Right lung (tissue), 5 donors: ENCODE measurements around the gene OAT. TPM values are rescaled to one million over a fixed set of nuclear protein-coding genes. Genes with fewer than 3 reads are reported as not detected.

Experiments
- DNase-seq, 2 donors: peaks; one replicate each; pipeline ENCODE4 v3.0.0-alpha.2; 2013
- polyA plus RNA-seq, 5 donors: library from polyadenylated mRNA; unstranded; fragments of 120-200 nt; gene quantifications; one replicate each; pipeline versions ENCODE4 v1.2.1 to v1.2.3, GENCODE V29; 2013; ENCODE audit warnings: inconsistent platforms in 1 of 5, low replicate concordance in 1 of 5; ENCODE audit not compliant: insufficient read length in 5 of 5, insufficient read depth in 1 of 5

OAT gene
- polyA plus RNA-seq, 5 donors = 81.5 to 112 (median 90.3) TPM

DNA sequence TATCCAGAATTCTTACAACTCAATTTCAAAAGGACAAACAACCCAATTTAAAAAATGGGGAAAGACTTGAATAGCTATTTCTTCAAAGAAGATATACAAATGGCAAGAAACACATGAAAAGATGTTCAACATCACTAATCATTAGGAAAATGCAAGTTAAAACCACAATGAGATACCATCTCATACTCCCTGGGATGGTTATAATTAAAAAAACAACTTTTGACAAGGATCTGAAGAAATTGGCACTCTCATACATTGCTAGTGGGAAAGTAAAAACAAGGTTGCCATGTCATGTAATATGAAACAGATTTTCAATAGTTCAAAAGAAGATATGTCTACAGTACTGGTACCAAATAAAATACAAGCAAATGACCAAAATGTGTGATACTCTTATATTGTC, 9.0 kb downstream of the OAT start:
- no peak for DNase-seq

DNA sequence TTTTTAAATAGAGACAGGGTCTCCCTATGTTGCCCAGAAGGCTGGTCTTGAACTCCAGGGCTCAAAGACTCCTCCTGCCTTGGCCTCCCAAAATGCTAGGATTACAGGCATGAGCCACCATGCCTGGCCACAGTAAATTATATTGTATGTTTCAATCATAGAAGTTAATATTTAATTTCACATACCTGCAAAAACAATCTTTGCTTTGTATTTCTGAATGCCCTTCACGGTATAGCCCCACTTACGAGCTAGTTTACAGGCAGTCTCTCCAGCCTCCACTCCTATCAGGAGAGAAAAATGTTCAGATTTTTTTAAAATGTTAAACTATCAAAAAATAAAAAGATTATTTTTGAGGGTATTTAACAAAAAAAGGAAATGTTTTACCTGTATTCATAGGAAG, 10.4 kb downstream of the OAT start:
- no peak for DNase-seq

DNA sequence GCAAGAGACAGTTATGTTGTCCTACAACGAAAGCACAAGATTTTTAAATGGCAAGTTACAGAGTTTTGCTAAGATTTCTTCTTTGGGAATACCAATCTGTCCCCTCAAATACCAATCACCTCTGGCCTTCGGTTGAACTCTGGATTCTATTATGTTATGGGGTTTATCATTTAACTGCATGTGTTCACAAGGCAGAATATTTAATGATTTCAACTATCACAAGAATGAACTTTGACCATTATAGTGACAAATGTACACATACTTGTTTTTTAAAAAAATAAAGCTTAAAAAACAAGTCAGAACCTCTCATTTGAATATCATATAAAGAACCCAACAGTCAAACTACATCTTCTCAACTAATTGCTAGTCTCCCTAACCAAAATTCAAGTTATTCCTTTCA, 11.3 kb downstream of the OAT start:
- no peak for DNase-seq

DNA sequence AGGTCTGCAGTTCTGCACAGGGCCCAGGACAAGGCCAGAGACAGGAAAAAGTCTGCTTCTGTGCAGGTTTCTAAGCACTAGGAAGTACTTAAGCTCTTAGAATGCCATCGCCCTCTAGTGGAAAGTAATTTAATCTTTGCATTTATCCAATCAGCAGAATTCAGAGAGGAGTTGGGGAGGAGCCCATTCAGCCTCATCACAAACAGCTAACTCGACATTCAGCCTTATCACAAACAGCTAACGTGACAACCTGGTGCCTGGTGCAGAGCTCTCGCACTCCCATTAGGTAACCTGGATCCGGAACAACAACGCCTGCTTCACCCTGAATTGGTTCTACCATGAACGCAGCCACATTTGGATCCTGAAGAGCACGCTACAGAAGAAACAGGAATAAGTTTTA, 15.2 kb downstream of the OAT start:
- DNase-seq = peak in 1 of 2 donors; percentile 64

DNA sequence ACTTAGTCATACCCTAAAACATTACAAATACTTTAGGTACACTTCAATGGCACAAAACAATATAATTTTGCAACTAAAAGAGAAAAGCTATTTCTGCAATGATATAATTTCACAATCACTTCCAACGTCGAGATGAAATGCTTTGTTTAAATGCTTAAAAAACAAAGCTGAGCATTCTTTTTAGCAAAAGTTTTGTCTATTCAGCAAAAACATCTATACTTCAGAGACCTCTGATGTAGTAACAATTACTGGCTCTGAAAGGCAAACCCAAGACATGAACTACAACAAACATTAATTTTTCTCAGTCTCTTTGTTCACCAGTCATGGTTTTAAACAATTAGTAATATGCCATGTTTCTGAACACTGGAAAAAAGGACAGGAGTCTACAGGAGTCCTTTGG, 16.4 kb downstream of the OAT start:
- DNase-seq = no peak

DNA sequence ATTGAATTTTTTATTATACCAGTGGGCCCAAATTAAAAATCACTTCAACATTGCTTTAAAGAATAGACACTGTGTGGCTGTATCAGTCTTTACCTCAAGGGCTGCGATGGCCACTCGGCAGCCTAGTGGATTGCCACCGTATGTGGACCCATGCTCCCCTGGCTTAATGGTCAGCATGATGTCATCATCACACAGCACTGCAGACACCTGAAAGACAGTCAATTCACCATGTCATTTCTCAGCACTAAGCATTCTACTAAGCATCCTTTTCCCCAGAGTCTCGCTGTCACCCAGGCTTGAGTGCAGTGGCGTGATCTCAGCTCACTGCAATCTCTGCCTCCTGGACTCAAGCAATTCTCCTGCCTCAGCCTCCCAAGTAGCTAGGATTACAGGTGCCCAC, 17.1 kb downstream of the OAT start:
- no peak for DNase-seq

DNA sequence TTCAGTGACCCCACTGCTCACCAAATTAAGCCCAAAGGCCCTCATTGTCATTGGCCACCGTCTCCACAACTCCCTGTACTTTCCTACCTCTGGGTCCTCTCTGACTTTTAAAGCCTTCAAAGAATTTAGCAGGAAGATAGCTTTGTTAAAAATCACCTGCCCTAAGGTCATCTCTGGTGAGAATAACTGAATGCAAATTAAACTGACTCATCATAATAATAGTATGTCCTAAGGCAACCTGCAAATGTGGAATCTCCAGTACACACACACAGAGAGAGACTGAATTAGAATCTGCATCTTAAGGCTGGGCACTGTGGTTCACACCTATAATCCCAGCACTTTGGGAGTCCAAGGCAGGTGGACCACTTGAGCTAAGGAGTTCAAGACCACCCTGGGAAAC, 24.1 kb downstream of the OAT start:
- no peak for DNase-seq

DNA sequence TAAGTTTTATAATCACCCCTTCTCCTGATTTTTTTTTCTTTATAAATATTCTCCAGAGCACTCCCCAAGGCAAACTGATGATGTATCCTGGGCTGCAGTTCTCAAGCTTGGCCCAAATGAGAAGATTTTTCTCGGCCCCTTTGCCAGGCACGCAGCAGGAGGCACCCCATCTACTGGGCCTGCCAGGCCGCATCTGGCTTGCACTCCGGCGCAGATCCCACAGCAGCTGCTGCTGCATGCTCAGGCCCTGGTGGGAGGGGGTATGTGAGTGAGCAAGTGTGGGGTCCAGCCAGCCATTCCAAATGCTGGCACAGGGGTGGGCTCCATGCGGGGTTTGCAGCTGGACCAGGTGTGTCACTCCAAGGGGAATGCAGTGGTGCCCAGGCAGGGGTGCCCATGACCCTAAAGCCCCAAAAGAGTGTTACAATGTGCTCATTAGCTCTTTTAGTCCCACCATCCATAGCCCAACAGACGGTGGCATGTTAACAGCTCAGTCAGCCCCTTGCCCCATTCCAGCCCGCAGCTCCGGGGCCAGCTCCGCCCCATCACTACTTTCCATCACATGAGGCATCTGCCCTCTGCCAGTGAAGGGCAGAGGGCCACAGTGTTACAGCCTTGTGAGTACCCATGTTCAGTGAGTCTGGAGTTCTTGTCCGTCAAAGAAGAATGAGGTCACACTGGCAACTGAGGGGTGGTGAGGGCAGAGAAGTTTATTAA, 25.9 kb downstream of the OAT start:
- DNase-seq = no peak

DNA sequence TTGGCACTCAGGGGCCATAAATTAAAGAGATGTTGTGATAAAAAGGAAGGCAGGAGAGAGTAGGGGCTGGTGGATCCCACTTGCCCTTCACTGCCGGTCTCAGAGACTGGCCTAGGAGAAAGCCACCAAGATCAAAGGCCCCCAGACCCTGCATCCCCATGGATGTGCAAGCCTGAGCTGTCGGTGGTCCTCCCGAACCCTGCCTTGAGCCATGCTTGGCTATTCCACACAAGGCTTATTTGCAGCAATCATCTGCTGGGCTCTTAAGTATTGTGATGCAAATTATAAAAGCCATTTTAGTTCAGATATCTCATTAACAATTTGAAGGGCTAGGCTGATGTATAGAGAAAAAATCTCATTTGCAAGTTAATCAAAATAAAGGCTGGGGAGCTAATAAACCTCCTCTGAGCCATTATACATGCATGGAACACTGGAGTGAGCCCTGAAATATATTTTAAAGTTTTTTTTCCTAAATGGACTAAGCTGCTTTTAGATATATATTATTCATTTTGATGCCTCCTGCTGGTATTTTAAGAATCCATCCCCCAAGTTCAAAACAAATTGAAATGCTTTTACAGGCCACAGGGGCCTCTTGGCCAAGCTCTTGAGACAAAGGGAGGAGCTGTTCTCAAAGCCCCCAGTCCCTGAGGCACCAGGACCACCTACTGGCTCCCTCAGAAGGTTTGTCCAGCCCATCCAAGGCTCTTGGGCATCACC, 28.1 kb downstream of the OAT start:
- DNase-seq = no peak

DNA sequence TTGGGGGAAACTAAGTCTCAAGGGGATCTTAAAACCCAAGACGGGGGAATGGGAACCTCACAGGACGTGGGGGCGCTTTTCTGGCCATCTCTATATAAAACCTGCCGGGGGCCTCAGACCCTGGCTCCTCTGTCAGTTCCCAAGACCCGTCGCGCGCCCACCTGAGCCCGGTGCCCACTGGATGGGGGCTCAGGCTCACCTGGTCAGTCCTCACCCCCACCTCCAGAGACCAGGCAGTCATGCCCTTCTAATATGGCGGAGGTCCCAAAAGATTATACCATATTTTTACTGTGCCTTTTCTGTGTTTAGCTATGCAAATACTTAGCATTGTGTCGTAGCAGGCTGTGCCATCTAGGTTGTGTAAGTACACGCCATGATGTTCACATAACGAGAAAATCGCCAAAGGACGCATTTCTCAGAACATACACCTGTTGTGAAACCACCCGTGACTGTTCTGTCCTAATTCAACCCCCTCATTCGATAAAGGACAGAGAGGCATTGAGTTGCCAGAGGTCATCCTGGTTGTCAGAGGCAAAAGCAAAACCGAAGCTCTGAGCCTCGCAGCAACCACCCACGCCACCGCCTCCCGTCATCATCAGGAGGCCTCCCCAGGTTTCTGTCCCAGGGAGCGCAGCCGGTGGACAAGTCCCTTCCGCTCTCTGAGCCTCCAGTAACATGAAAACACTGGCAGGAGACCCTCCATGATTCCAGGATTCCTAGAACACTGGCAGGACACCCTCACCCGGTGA, 28.9 kb downstream of the OAT start:
- DNase-seq = no peak

DNA sequence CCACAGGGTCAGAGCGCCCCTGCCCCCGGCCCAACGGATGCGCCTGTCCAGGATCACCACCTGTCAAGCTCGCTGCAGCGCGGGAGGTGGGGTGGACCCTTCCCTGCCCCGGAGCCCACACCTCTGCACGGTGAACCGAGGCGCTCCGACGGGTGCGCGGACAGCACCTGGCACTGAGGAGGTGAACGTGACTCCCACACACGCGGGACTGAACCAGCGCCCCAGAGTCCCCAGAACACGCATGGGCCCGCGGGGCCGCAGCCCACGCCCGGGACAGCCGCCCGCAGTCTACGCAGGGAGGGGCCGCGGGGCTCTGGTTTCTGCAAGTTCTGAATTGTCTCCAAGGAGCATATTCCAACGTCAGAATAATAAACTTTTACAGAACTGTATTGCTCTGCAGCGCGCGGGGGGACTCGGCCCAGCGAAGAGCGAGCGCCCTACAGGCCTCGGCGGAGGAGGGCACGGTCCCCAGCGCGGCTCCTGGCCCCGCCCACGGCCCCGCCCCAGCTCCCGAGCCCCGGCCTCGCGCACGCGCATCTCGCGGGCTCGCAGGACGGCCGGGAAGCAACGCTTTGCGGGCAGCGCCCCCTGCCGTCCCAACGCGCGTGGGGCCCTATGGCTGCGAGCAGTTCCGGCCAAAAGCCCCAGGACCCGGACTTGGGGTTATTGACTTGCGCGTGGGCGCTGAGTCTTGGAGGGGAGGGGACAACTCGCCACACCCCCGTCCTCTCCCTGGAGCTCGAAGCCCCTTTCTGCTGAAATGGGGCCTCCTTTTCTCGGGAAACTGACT, 29.7 kb downstream of the OAT start:
- peak; percentile 86 to 90 for DNase-seq

DNA sequence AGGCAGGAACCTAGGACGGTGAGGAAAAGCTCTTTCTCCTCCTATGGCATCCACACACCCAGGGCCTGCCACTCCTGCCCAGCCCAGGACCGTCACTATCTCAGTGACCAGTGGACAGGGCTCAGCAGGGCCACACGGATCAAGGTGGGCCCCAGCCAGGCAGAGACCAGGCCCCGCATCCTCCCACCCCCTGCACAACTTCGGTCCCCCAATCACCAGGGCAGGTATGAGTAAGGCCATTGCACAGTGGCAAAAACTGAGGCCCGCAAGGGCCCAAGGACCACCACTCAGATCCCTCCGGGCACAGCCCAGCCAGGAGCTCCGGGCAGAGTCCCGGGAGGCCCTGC, 30.3 kb downstream of the OAT start:
- no peak for DNase-seq

DNA sequence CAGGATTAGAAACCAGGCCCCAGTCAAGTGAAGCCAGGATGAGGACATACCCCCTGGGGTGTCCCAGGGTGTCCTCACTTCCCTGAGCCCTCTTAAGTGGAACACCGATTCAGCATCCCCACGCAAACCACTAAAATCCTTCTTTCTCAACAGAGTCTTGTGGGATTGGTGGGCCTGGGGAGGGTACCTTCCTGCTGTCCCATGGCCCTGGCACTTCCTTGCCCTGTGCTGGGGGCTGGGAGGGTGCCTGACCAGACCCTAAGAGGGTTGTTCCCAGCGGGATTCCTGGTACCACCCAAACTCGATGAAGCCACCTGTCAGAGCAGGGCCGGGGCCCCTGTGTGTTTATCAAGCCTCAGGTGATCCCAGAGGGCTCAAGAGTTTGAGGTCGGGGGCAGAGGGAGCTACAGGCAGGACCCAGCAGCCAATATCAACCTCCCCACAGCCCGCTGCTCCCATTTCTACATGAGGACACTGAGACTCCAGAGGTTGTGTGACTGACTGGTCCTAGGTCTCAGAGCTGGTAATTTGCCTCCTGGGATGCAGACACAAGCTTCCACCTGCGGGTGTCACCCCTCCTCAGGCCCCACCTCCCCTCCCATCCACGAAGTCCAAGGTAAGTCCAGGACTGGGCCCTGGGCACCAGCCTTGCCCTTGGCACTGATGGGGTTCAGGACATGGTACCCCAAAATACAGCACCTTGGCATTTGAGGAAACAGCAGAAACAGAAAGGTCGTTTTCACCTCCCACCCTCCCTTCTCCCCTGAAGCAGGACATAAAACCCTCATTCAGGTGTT, 31.4 kb downstream of the OAT start:
- no peak for DNase-seq

DNA sequence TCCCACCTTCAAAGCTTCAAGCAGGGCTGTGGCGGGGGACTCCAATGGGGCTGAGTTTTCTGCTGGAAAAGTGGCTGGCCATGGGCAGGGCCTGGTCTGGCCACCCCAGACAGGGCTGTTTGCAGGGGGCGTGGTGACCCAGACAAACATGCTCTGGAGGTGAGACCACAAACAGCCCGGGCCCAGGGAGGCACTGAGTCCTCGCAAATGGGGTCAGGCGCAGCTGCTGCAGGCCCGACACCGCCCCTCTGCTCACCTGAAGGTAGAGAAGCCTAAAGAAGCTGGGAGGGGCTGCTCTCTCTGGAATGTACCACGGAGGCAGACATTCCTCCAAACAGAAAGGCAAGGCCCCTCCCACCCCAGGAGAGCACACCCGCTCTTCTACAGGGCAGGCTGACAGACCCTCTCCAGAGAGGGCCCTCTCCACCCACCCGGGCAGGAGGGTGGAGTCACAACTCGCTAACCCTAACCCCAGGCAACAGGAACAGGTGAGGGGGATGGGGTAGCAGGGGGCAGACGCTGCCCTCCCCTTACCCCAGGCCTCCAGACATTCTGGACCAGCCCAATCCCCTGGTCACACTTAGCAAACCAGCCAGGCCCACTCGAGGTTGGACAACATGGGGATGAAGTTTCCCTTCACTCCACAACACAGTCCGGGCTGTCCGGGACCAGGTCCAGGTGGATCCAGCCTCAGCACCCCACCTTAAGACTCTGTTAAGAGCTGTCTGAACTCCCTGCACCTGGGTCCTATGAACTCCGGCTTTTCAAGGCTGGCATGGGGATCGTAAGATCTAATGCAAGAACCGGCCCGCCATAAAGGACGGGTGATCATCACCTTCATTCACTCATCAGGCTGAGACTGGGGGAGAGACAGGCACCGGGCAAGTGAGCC, 32.3 kb downstream of the OAT start:
- no peak for DNase-seq

DNA sequence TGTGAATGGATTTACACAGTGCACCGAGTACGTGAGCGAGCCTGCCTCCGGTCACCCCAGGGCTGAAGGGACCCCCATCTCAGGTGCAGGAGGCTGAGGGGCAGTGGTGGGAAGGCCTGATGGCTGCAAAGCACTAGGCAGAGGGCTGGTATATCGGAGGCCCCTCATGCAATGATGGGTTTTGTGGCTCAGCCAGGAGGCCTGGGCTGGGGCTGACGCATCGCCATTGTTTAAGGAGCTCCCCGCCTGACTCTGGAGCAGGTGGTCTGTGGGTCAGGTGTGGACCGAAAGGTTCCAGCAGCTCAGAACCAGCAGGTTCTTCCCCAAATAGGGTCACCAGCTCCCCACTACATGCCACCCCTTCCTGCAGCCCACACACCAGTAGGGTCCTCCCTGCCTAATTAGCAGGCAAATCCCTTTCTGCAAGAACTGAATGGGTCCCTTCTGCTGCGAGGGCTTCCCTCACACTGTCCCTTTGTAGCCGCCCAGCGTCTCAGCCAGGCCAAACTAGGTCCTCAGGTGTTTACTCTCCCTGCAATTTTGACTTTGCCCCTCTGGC, 33.0 kb downstream of the OAT start:
- DNase-seq = no peak

DNA sequence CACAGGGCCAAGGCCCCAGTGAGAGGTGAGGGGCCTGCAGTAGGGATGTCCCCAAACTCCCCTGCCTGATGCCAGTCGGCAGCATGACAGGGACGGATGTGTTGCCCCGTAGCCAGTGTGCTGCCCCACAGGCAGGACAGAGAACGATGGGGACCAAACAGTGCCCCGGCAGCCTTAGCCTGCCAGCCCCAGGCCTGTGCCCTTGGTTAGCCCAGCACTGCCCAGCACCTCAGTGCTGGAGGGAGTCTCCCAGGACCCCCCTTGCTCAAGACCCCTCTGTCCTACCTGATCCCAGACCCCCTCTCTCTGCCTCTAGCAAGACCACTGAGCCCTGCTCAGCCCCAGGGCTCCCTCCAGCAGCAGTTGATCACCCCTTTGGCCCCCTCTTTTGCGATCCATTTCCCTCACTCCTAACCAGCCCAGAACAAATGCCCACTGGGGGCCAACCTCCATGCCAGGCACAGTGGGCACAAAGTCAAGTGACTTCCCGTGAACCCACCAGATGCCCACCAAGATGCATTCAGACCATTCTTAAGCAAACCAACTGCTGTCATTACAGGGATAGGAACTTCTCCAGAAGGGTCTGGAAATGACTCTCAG, 34.0 kb downstream of the OAT start:
- no peak for DNase-seq

DNA sequence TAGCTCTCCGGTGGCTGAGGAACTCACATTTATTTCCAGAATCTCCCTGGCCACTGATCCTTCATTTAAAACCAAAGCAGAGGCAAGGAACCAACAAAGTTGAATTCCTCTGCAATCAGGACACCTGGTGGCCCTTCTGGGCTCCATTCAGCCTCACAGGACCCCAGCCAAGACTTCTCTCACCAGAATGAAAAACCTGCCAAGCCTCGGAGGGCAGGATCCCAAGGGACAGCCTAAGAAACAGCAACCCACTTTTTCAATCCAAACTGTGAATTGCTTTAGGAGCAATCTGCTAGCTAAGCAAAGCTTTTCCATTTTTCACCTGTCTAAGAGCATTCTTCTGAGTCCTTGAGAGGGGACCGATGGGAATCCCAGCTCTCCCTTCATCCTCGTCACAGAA, 34.6 kb downstream of the OAT start:
- no peak for DNase-seq

DNA sequence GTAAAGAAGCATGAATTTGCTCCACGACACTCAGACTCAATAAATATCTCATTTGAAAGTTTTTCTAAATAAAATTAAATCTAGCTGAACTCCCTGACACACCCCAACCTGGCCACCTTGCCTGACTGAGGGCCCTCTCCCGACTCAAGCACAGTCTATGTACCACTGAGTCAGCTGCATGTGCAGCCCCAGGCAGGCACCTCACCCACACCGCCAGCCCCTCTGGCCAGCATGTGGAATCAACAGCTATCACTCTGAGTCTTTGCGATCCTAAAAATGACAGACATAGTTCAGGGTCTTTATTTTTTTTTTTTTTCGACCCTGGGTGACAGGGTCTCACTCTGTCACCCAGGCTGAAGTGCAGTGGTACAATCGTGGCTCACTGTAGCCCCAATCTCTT, 35.2 kb downstream of the OAT start:
- DNase-seq = no peak

DNA sequence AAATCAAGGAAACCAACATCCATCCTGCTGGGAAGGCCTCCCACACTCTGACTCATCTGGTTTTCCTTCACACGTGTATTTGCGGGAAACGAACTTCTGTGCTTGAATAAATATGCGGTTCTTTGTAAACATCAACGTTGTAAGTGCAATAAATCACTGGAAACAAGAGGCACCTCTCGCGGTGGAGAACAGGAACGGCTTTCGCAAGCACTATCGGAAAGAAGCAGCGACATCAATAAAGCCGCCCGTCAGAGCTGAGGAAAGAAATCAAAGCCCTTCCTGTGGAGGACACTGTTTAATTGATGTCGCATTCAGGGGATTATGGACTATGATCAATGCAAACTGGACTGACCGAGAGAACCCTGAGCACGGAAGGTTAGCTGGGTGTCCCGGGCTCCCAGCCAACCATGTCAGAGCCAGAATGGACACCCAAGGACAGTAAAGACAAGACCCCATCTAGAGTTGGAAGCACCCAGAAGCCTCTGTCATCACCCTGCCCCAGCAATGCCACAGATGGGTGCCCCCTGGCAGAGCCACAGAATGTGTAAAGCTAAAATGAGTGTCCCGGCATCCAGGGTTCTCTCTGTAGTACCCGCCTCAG, 37.6 kb downstream of the OAT start:
- DNase-seq = no peak
